Measurements from ENCODE around the gene TYMS.

The TYMS gene

DNA sequence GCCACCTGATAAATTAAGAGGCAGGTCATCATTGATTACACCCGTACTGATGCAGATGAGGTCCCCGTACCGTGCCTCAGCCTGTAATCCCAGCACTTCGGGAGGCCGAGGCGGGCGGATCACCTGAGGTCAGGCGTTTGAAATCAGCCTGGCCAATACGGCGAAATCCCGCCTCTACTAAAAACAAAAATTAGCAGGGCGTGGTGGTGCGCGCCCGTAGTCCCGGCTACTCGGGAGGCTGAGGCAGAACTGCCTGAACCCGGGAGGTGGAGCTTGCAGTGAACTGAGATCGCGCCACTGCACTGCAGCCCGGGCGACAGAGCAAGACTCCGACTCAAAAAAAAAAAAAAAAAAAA, 55.7 kb downstream of the TYMS start:
- DNase-seq: no peak

DNA sequence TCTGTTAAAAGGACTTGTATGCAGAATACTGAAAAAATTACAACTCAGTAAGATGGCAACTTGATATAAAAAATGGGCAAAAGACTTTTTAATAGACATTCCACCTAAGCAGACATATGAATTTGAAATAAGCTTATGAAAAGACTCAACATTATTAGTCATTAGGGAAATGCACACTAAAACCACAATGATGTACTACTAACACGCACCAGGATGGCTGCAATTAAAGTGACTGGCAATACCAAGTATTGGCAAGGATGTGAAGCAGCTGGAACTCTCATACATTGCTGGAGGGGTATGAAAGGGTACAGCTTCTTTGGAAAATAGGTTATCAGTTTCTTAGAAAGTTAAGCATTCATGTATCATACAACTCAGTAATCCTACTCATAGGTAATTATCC, 58.2 kb downstream of the TYMS start:
- DNase-seq: no peak

- no peak for DNase-seq
Measured at GRCh38 chr18:717003-717402, 59.5 kb downstream of the TYMS start.

Measured in NCI-H446 (cell line).